DOHH2 (cell line): Measurements from ENCODE around the gene FRK.

Experiments
- EZH2phosphoT487 ChIP-seq: fragments of 200-600 bp; sonication (generic); IDR thresholded peaks from 2 replicates; pipeline ENCODE4 v1.6.1; 2017; ENCODE audit warnings: borderline replicate concordance, mild to moderate bottlenecking, antibody characterized with exemption, low read length, moderate library complexity, mixed read lengths
- TF ChIP-seq, protein P1 (sequence below): fragments of 200-600 bp; sonication (generic); IDR thresholded peaks from one replicate; pipeline ENCODE4 v1.5.1; 2014; ENCODE audit warnings: antibody characterized with exemption, mild to moderate bottlenecking, low read depth, low read length; ENCODE audit not compliant: poor library complexity, severe bottlenecking

GRCh38 chr6:116078522-116078921 lies 17.8 kb upstream of the FRK start:
- TF ChIP-seq, protein P1, sequence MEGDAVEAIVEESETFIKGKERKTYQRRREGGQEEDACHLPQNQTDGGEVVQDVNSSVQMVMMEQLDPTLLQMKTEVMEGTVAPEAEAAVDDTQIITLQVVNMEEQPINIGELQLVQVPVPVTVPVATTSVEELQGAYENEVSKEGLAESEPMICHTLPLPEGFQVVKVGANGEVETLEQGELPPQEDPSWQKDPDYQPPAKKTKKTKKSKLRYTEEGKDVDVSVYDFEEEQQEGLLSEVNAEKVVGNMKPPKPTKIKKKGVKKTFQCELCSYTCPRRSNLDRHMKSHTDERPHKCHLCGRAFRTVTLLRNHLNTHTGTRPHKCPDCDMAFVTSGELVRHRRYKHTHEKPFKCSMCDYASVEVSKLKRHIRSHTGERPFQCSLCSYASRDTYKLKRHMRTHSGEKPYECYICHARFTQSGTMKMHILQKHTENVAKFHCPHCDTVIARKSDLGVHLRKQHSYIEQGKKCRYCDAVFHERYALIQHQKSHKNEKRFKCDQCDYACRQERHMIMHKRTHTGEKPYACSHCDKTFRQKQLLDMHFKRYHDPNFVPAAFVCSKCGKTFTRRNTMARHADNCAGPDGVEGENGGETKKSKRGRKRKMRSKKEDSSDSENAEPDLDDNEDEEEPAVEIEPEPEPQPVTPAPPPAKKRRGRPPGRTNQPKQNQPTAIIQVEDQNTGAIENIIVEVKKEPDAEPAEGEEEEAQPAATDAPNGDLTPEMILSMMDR: no peak
- no peak for TF ChIP-seq EZH2phosphoT487
